ENCODE measurements around the gene RUFY4. TPM values are rescaled to one million over a fixed set of nuclear protein-coding genes. Genes with fewer than 3 reads are reported as not detected.

RUFY4 gene
- total RNA-seq, 2 experiments from 2014 or later, result 0.93 to 1.8 TPM

GRCh38 chr2:218125626-218126080 lies 56.6 kb downstream of the RUFY4 start, which contains the start of gene CXCR2:
Gene CXCR2, plus strand, starts transcription at chr2:218126028. Its CDS starts 8,774 bp downstream, at chr2:218134802.
- Mint-ChIP-seq H3K4me1 (ENCODE audit: low read depth) (peaks cover 9% of the 10 kb centered on the region), H3K4me3 (no peak within 1 kb of the TSS), H3K27me3 (peaks cover 8% of the 10 kb centered on the region), H3K27ac (no peak within 1 kb of the TSS), H3K9me3 (peaks cover 17% of the 10 kb centered on the region), H3K36me3 (no peaks in the 10 kb centered on the region)
- ChIA-PET CTCF (no interaction called here), POLR2A (no interaction called here)
- no peak for DNase-seq
- intact Hi-C loops (cut with micrococcal nuclease), result no loop called here

- Mint-ChIP-seq H3K27me3 (peaks cover 12% of the 10 kb centered on the region), H3K9me3 (peaks cover under 1% of the 10 kb centered on the region), H3K4me3 (no peak overlapping the region), H3K4me1 (ENCODE audit: low read depth) (peaks cover 9% of the 10 kb centered on the region), H3K36me3 (no peaks in the 10 kb centered on the region), H3K27ac (no peak overlapping the region)
- CTCF ChIA-PET, result no interaction called here
- no peak for DNase-seq
- intact Hi-C loops (cut with micrococcal nuclease), result no loop called here
- POLR2A ChIA-PET, result no interaction called here
These were observed 58.9 kb downstream of the RUFY4 start for GRCh38 chr2:218127929-218128455.

- CTCF ChIA-PET, result no interaction called here
- peaks cover 9% of the 10 kb centered on the region for H3K4me1 Mint-ChIP-seq (ENCODE audit: low read depth)
- H3K36me3 Mint-ChIP-seq, result no peaks in the 10 kb centered on the region
- intact Hi-C loops (cut with micrococcal nuclease), result no loop called here
- no peak overlapping the region for H3K27ac Mint-ChIP-seq
- no peak overlapping the region for H3K4me3 Mint-ChIP-seq
- no peak for DNase-seq
- no peaks in the 10 kb centered on the region for H3K9me3 Mint-ChIP-seq
- POLR2A ChIA-PET, result no interaction called here
- H3K27me3 Mint-ChIP-seq, result peaks cover 12% of the 10 kb centered on the region
These were observed 59.9 kb downstream of the RUFY4 start for GRCh38 chr2:218128781-218129457.

- ChIA-PET POLR2A (no interaction called here), CTCF (no interaction called here)
- Mint-ChIP-seq H3K9me3 (no peaks in the 10 kb centered on the region), H3K27me3 (peaks cover 12% of the 10 kb centered on the region), H3K4me3 (no peak overlapping the region), H3K27ac (no peak overlapping the region), H3K4me1 (ENCODE audit: low read depth) (peaks cover 9% of the 10 kb centered on the region), H3K36me3 (no peaks in the 10 kb centered on the region)
- no peak for DNase-seq
- intact Hi-C loops (cut with micrococcal nuclease), result no loop called here
These were observed 60.5 kb downstream of the RUFY4 start for GRCh38 chr2:218129458-218130135.

- ChIA-PET CTCF (no interaction called here), POLR2A (no interaction called here)
- H3K4me1 Mint-ChIP-seq (ENCODE audit: low read depth), result peaks cover 7% of the 10 kb centered on the region
- no peak overlapping the region for H3K4me3 Mint-ChIP-seq
- H3K27ac Mint-ChIP-seq, result no peak overlapping the region
- no peak for DNase-seq
- intact Hi-C loops (cut with micrococcal nuclease), result no loop called here
- H3K36me3 Mint-ChIP-seq, result no peaks in the 10 kb centered on the region
- no peaks in the 10 kb centered on the region for H3K9me3 Mint-ChIP-seq
- H3K27me3 Mint-ChIP-seq, result peaks cover 12% of the 10 kb centered on the region
These were observed 61.3 kb downstream of the RUFY4 start for GRCh38 chr2:218130377-218130776.

GRCh38 chr2:218130822-218131221 lies 61.8 kb downstream of the RUFY4 start:
- H3K27me3 Mint-ChIP-seq, result peaks cover 12% of the 10 kb centered on the region
- DNase-seq, result no peak
- intact Hi-C loops (cut with micrococcal nuclease), result no loop called here
- ChIA-PET POLR2A (no interaction called here), CTCF (no interaction called here)
- H3K36me3 Mint-ChIP-seq, result no peaks in the 10 kb centered on the region
- H3K27ac Mint-ChIP-seq, result no peak overlapping the region
- H3K9me3 Mint-ChIP-seq, result no peaks in the 10 kb centered on the region
- H3K4me1 Mint-ChIP-seq (ENCODE audit: low read depth), result peaks cover 2% of the 10 kb centered on the region
- no peak overlapping the region for H3K4me3 Mint-ChIP-seq

GRCh38 chr2:218137514-218137913 lies 68.5 kb downstream of the RUFY4 start:
- ChIA-PET CTCF (no interaction called here), POLR2A (no interaction called here)
- intact Hi-C loops (cut with micrococcal nuclease), result no loop called here
- no peak overlapping the region for H3K27ac Mint-ChIP-seq
- H3K36me3 Mint-ChIP-seq, result no peaks in the 10 kb centered on the region
- DNase-seq, result no peak
- no peaks in the 10 kb centered on the region for H3K9me3 Mint-ChIP-seq
- peaks cover 31% of the 10 kb centered on the region for H3K27me3 Mint-ChIP-seq
- no peaks in the 10 kb centered on the region for H3K4me1 Mint-ChIP-seq (ENCODE audit: low read depth)
- H3K4me3 Mint-ChIP-seq, result no peak overlapping the region

GRCh38 chr2:218138047-218138446 lies 69.0 kb downstream of the RUFY4 start:
- Mint-ChIP-seq H3K9me3 (no peaks in the 10 kb centered on the region), H3K4me1 (ENCODE audit: low read depth) (no peaks in the 10 kb centered on the region), H3K27me3 (peaks cover 29% of the 10 kb centered on the region), H3K36me3 (no peaks in the 10 kb centered on the region), H3K27ac (no peak overlapping the region), H3K4me3 (no peak overlapping the region)
- ChIA-PET POLR2A (no interaction called here), CTCF (no interaction called here)
- no peak for DNase-seq
- intact Hi-C loops (cut with micrococcal nuclease), result no loop called here

Other genes starting within 250 kb of the RUFY4 start
- under 1 TPM; 0.92 to 0.97 TPM for gene TNS1, start 66.3 kb upstream of the RUFY4 start, total RNA-seq
- gene CXCR2, start 56.8 kb downstream of the RUFY4 start, total RNA-seq, result not detected
- not detected for gene CXCR1, start 97.7 kb downstream of the RUFY4 start, total RNA-seq
- gene ARPC2, start 147.9 kb downstream of the RUFY4 start, total RNA-seq, result 100 to 1,000 TPM; 564 to 570 TPM
- gene GPBAR1, start 191.8 kb downstream of the RUFY4 start, total RNA-seq, result under 1 TPM; 0.14 to 0.19 TPM
- 10 to 100 TPM; 60.8 to 65.6 TPM for gene AAMP, start 200.9 kb downstream of the RUFY4 start, total RNA-seq
- 10 to 100 TPM; 18.4 to 19.4 TPM for gene PNKD, start 201.3 kb downstream of the RUFY4 start, total RNA-seq
- 10 to 100 TPM; 71.8 to 79.2 TPM for gene TMBIM1, start 223.2 kb downstream of the RUFY4 start, total RNA-seq

Measured in activated CD4-positive, alpha-beta memory T cell treated with anti-CD3 and anti-CD28 coated beads for 36 hours (primary cell).